Skeletal muscle satellite cell (primary cell): Measurements from ENCODE around the gene DTNBP1.
"Not testable (repeated sequence)": the region's sequence is repeated elsewhere in the genome, so short reads cannot be mapped to it uniquely, and the experiment has no call there.

ENCODE experiments used
- H3K27me3 ChIP-seq: 2 replicates; pipeline ENCODE4 v1.7.0; 2013; ENCODE audit warnings: low read length; ENCODE audit not compliant: control insufficient read depth, insufficient read depth
- H3K36me3 ChIP-seq: 2 replicates; pipeline ENCODE4 v1.7.0; 2013; ENCODE audit warnings: mild to moderate bottlenecking, control low read depth, low read length; ENCODE audit not compliant: insufficient read depth
- H3K4me1 ChIP-seq: 2 replicates; pipeline ENCODE4 v1.7.0; 2013; ENCODE audit warnings: low read length; ENCODE audit not compliant: control insufficient read depth, insufficient read depth
- H3K4me2 ChIP-seq: 2 replicates; pipeline ENCODE4 v1.7.0; 2013; ENCODE audit warnings: mild to moderate bottlenecking, low read length
- H3K4me3 ChIP-seq: 2 replicates; pipeline ENCODE4 v1.7.0; 2013; ENCODE audit warnings: low read length
- H3K9ac ChIP-seq: 2 replicates; pipeline ENCODE4 v1.7.0; 2013; ENCODE audit warnings: mild to moderate bottlenecking, low read depth, low read length, moderate library complexity
- H3K9me3 ChIP-seq: replicated peaks from 2 replicates; pipeline ENCODE4 v1.7.0; 2013; ENCODE audit warnings: mild to moderate bottlenecking, control low read depth, low read length

The DTNBP1 gene

DNA sequence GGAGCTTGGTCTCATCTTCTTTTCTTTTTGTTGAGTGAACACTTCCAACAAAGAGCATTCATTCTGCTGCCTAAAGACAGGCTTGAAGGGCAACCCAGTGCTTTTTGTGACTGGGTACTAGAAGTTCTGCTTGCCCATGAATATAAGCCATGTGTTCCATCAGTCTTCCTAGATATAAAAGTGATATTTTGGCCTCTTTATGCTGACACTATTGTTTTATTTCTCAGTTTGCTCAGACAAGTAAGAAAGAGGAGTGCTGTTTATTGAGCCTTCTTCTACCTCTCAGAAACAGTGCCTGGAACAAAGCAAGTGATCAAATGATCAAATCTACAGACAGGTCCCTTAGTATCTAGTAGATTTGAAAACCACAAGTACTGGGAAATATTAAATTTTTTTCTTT lies 2.4 kb upstream of the DTNBP1 start:
- Histone ChIP-seq H3K4me1 (peaks cover 4% of the 10 kb centered on the region), H3K36me3 (peaks cover under 1% of the 10 kb centered on the region), H3K27me3 (peaks cover 40% of the 10 kb centered on the region), H3K9me3 (no peaks in the 10 kb centered on the region), H3K4me3 (no peak overlapping the region), H3K9ac (no peak overlapping the region), H3K4me2 (no peak overlapping the region)

DNA sequence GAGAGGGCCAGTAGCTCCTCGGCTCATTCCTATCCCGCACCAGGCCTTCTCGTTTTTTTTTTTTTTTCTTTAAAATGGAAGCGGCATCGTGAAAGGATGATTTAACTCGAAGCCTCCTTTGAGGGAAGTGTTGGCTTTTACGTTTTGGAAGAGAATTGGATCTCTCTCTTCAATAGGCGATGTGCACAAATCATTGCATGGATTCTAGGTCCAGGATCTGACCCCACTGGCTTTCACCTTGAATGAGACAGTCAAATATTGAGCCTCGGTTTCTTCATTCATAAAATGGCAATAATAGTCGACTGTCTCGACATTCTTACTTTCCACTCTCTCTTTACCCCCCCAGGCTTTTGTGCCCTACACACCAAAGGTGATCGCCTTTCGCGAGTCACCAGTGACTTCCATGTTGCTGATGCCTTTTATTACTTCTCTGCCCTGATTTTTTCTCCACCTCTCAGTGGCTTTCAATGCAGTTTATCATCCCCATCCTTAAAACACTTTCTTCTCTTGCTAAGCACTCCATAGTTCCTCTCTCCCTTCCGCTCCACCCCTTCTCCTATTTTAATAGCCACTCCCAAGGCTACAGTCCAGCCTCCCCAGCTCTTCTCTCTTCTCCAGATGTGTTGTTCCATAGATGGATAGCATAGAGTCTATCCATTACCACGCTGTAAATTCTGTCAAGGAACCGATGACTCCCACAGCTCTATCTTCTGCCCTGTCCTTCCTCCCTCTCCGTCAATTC lies 473 bp upstream of the DTNBP1 start:
- Histone ChIP-seq H3K36me3 (peaks cover 4% of the 10 kb centered on the region), H3K4me2 (peak overlapping the region; percentile 99), H3K9me3 (no peaks in the 10 kb centered on the region), H3K9ac (no peak overlapping the region), H3K4me3 (peak overlapping the region; percentile 97), H3K27me3 (peaks cover 22% of the 10 kb centered on the region), H3K4me1 (peaks cover 4% of the 10 kb centered on the region)

DNA sequence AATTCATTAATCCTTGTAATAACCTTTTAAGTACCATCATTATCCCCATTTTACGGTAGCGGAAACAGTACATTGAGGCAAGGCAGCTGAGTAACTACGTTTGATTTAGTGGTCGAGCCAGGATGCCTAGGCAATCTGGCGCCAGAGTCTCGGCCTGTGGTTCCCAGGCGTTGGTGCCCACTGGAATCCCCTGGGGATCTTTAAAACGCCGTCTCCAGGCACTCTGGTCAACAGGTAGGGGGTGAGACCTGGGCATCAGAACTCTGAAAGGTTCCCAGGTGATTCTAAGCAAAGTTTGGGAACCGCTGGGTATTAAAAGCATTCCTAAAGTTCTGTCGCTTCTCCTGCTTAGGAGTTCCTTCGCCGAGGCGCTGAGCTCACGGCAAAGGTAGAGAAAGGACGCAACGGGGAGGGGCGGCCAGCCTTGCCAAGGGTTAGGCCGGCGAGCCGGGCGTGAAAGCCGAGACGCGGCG lies 939 bp downstream of the DTNBP1 start:
- H3K36me3 ChIP-seq, result peaks cover 4% of the 10 kb centered on the region
- peaks cover 4% of the 10 kb centered on the region for H3K4me1 ChIP-seq
- H3K27me3 ChIP-seq, result peaks cover 18% of the 10 kb centered on the region
- peak overlapping the region; percentile 81 for H3K9ac ChIP-seq
- H3K4me2 ChIP-seq, result peak overlapping the region; percentile 99
- H3K9me3 ChIP-seq, result no peaks in the 10 kb centered on the region
- H3K4me3 ChIP-seq, result peak overlapping the region; percentile 97

DNA sequence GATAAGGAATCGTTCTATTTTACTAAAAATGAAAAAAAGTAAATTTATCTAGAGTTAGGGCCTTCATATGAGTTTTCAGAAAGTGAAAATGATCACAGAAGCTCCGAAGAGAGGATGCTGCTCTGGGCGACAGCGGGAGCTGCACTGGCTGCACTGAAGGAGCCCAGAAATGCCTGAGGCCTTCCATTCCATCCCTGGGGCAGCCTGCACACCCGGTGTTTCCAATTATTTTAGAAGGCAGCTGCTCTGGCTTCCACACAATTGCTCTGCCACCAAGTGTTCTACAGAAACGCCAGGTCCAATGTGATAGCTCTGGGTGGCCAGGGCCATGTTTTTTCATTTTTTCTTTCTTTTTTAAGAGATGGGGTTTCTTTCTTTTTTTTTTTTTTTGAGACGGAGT lies 3.6 kb downstream of the DTNBP1 start:
- Histone ChIP-seq H3K9me3 (no peaks in the 10 kb centered on the region), H3K4me3 (no peak overlapping the region), H3K9ac (no peak overlapping the region), H3K27me3 (peaks cover 3% of the 10 kb centered on the region), H3K4me1 (peaks cover 4% of the 10 kb centered on the region), H3K4me2 (no peak overlapping the region), H3K36me3 (peaks cover 4% of the 10 kb centered on the region)

DNA sequence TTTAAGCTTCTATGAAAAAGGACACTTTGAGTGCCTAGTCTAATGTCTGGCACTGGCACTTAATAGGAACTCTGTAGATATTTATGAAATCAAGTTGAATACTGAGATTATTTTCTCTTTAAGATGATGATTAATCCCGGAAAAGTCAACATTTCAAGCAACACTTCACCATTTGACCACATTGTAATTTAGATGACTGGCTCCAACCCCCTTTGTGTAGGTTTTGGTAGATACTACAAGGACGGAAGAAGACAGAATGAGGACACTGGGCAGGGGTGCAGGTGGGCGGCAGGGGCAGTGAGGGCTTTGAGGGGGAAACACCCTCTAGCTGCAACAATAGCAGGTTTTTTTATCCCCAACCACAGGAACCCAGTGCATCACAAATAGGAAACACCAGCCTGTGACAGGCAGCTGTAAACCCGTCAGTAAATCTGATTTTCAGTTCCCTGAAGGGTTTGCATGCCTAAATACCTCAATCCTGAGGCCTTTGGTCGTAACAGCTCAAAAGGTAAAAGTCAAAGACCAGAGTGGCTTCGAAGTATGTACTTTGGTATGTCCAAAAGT lies 4.6 kb downstream of the DTNBP1 start:
- H3K9ac ChIP-seq, result no peak overlapping the region
- H3K9me3 ChIP-seq, result no peaks in the 10 kb centered on the region

DNA sequence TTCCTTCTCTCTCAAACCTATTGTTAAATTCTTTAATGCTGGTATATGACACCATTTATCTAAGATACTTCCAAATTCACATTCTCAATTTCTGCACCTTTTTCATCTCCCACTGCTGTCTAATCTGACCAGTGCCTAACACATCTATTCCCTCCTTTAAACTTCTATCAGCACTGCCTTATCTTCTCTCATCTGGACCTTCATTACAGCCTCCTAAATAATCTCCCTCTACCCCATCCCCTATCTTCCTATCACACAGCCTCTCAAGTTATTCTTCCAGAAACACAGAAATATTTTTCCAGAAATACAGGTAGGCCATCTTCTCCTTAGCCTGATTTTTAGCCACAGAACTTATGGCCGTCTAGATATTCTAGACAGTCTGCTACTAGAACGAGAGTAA lies 5.5 kb downstream of the DTNBP1 start:
- Histone ChIP-seq H3K27me3 (no peaks in the 10 kb centered on the region), H3K9ac (no peak overlapping the region), H3K4me2 (no peak overlapping the region), H3K4me3 (no peak overlapping the region), H3K36me3 (peaks cover 4% of the 10 kb centered on the region), H3K9me3 (no peaks in the 10 kb centered on the region), H3K4me1 (no peaks in the 10 kb centered on the region)

More for the DNA sequence above, 4.6 kb downstream of the DTNBP1 start:
- Histone ChIP-seq H3K27me3 (no peaks in the 10 kb centered on the region), H3K4me2 (no peak overlapping the region), H3K4me1 (peaks cover 3% of the 10 kb centered on the region), H3K4me3 (no peak overlapping the region), H3K36me3 (peaks cover 4% of the 10 kb centered on the region)

DNA sequence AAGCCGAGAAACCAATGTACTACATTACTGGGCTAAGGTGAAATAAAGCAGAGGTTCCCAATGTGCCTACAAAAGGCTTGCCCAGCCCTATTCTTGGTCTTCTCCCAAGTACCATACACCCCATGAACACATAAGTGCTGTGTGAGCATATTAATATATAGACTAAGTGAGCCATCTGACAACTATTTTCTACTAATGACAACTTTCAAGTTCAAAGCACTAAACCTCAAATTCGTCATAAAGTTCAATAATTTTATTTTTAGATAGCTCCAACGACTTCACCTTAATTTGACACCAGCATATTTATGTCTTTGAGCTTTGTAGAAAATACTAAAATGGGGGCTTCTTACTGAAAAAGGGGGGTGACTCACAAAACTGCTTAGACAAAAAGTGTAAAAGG lies 6.7 kb downstream of the DTNBP1 start:
- peaks cover 4% of the 10 kb centered on the region for H3K36me3 ChIP-seq
- H3K4me2 ChIP-seq, result no peak overlapping the region
- H3K4me1 ChIP-seq, result no peaks in the 10 kb centered on the region
- no peaks in the 10 kb centered on the region for H3K9me3 ChIP-seq
- H3K9ac ChIP-seq, result no peak overlapping the region
- no peaks in the 10 kb centered on the region for H3K27me3 ChIP-seq
- no peak overlapping the region for H3K4me3 ChIP-seq

DNA sequence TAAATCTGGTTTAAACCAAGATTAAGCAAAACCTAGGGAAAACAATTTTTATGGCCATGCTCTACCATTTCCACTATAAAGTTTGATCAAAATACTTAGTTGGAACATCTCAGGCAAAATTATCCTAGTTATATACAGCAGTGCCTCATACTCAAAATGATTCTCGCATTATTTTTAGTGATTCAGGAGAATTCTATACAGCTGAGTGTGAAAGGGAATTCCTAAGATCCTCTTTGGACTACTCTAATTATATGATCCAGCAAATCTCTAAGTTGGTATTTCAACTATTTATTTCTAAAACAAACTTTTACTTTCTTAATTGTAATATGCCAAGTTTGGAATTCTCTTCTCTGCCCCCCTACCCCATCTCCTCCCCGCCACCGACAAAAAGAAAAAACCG lies 8.6 kb downstream of the DTNBP1 start:
- H3K4me1 ChIP-seq, result no peaks in the 10 kb centered on the region
- no peak overlapping the region for H3K9ac ChIP-seq
- H3K4me3 ChIP-seq, result no peak overlapping the region
- H3K27me3 ChIP-seq, result no peaks in the 10 kb centered on the region
- no peak overlapping the region for H3K4me2 ChIP-seq
- no peaks in the 10 kb centered on the region for H3K36me3 ChIP-seq
- no peaks in the 10 kb centered on the region for H3K9me3 ChIP-seq

DNA sequence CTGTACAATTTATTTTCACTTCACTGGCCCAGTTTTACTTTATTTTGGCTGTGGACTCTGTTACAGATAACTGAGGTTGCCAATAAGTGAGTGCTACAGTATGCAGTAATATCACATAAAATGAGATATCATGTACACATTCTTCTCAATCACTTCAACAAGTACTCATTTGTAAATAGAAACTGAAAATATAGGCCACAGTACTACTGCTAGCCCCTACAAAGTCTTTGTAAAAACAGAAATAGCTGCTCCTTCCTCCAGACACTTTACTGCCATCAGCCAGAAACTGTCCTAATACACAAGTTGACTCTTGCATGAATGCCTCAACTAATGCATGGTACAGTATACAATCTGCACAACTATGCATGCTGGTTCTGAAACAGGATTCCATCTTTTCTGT lies 9.2 kb downstream of the DTNBP1 start:
- H3K9me3 ChIP-seq, result no peaks in the 10 kb centered on the region
- H3K36me3 ChIP-seq, result no peaks in the 10 kb centered on the region
- no peak overlapping the region for H3K9ac ChIP-seq
- H3K4me3 ChIP-seq, result no peak overlapping the region
- no peaks in the 10 kb centered on the region for H3K4me1 ChIP-seq
- no peak overlapping the region for H3K4me2 ChIP-seq
- H3K27me3 ChIP-seq, result no peaks in the 10 kb centered on the region

DNA sequence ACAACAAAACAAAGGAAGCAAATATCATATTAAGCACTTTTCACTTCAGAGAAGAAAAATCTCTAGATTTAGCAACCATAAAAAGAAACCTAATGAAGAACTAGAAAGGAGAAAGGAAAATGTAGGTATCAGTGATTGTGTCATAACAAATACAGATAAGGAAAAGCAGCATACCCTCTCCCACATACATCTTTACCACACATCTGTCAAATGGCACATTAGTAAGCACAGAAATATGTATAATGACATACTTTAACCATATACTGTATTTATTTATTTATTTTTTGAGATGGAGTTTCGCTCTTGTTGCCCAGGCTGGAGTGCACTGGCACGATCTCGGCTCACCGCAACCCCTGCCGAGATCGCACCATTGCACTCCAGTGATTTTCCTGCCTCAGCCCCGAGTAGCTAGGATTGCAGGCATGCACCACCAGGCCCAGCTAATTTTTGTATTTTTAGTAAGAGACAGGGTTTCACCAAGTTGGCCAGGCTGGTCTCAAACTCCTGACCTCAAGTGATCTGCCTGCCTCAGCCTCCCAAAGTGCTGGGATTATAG lies 12.7 kb downstream of the DTNBP1 start:
- not testable (repeated sequence) for H3K4me2 ChIP-seq, H3K9ac ChIP-seq, H3K36me3 ChIP-seq

DNA sequence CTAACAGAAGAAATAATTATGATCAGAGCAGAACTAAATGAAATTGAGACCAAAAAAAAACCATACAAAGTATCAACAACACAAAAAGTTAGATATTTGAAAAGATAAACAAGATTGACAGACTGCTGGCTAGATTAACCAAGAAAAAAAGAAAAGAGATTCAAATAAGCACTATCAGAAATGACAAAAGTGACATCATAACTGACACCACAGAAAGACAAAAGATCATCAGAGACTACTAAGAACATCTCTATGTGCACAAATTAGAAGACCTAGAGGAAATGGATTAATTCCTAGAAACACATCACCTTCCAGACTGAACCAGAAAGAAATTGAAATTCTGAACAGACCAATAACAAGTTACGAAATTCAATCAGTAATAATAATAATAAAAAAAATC lies 17.9 kb downstream of the DTNBP1 start:
- no peak overlapping the region for H3K9ac ChIP-seq
- no peaks in the 10 kb centered on the region for H3K4me1 ChIP-seq
- H3K4me3 ChIP-seq, result no peak overlapping the region
- H3K27me3 ChIP-seq, result no peaks in the 10 kb centered on the region
- no peaks in the 10 kb centered on the region for H3K36me3 ChIP-seq
- H3K4me2 ChIP-seq, result no peak overlapping the region
- no peaks in the 10 kb centered on the region for H3K9me3 ChIP-seq

More for the DNA sequence above, 12.7 kb downstream of the DTNBP1 start:
- H3K4me3 ChIP-seq, H3K4me1 ChIP-seq, H3K27me3 ChIP-seq, H3K9me3 ChIP-seq: not testable (repeated sequence)

DNA sequence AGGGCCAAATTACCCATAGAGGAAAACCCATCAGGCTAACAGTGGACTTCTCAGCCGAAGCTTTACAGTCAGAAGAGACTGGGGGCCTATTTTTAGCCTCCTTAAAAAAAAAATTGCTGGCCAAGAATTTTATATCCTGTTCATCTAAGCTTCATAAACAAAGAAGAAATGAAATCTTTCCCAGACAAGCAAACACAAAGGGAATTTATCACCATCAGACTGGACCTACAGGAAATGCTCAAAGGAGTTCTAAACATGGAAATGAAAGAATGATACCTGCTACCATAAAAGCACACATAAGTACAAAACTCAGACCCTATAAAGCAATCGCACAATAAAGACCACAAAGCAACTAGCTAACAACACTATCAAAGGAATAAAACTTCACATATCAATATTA lies 19.3 kb downstream of the DTNBP1 start:
- no peak overlapping the region for H3K4me2 ChIP-seq
- no peak overlapping the region for H3K9ac ChIP-seq
- H3K4me1 ChIP-seq, result no peaks in the 10 kb centered on the region
- no peak overlapping the region for H3K4me3 ChIP-seq
- H3K27me3 ChIP-seq, result no peaks in the 10 kb centered on the region
- H3K9me3 ChIP-seq, result no peaks in the 10 kb centered on the region
- no peaks in the 10 kb centered on the region for H3K36me3 ChIP-seq
